Upper lobe of left lung (tissue), 4 donors: ENCODE data around the gene AFF3.

Experiments
- CTCF ChIP-seq, 6 experiments: fragments of 450-650 bp in 4 of 6; fragments of 200-600 bp in 2 of 6; sonication (generic) in 2 of 6; IDR thresholded peaks; one replicate each; pipeline ENCODE4 v1.5.1; 2016 to 2019; ENCODE audit warnings: antibody characterized with exemption in 6 of 6
- EP300 ChIP-seq, 4 donors: sonication (generic); formaldehyde crosslinking; IDR thresholded peaks; one replicate each; pipeline ENCODE4 v1.5.1; 2017; ENCODE audit warnings: antibody characterized with exemption in 4 of 4, control low read depth in 2 of 4

GRCh38 chr2:99765731-99766318, 376.6 kb downstream of the AFF3 start:
- TF ChIP-seq CTCF (IDR thresholded peaks at IDR 0.05), result no peak
- no peak for TF ChIP-seq EP300 (IDR thresholded peaks at IDR 0.05)
